VCaP (cell line): Measurements from ENCODE around the gene CDH2.

Source experiments
- H3K27ac ChIP-seq: fragments of 450-650 bp; 2 replicates; pipeline ENCODE4 v1.5.1; 2017
- CTCF ChIP-seq: fragments of 450-650 bp; conservative IDR thresholded peaks from 2 replicates; pipeline ENCODE4 v1.5.1; 2017; ENCODE audit warnings: mild to moderate bottlenecking, moderate library complexity

Gene CDH2

GRCh38 chr18:27969206-27969605 lies 207.7 kb downstream of the CDH2 start:
- H3K27ac ChIP-seq = no peak overlapping the region
- TF ChIP-seq CTCF = no peak

- no peak overlapping the region for H3K27ac ChIP-seq
- no peak for TF ChIP-seq CTCF
Observed at GRCh38 chr18:27967913-27968824, 208.8 kb downstream of the CDH2 start.

- H3K27ac ChIP-seq = no peak overlapping the region
- no peak for TF ChIP-seq CTCF
Observed at GRCh38 chr18:27966881-27967280, 210.0 kb downstream of the CDH2 start.

GRCh38 chr18:27964811-27965210 lies 212.1 kb downstream of the CDH2 start:
- no peak overlapping the region for H3K27ac ChIP-seq
- no peak for TF ChIP-seq CTCF

- no peak for TF ChIP-seq CTCF
- H3K27ac ChIP-seq = no peak overlapping the region
Observed at GRCh38 chr18:27959101-27959500, 217.8 kb downstream of the CDH2 start.

GRCh38 chr18:27956001-27956640 lies 220.8 kb downstream of the CDH2 start:
- no peak for TF ChIP-seq CTCF

GRCh38 chr18:27954226-27954625 lies 222.7 kb downstream of the CDH2 start:
- no peak for TF ChIP-seq CTCF
- no peak overlapping the region for H3K27ac ChIP-seq

More at GRCh38 chr18:27956001-27956640, 220.8 kb downstream of the CDH2 start:
- no peak overlapping the region for H3K27ac ChIP-seq
